NOMO-1 treated with DMSO at 0.1 percent for 48 hours (cell line): ENCODE data around the gene OR6Q1.
"Not testable (repeated sequence)": the region's sequence is repeated elsewhere in the genome, so short reads cannot be mapped to it uniquely, and the experiment has no call there.

Source experiments
- DNase-seq: peaks from one replicate; lab custom pipeline; 2025; ENCODE audit not compliant: unreplicated experiment; lab: John Stamatoyannopoulos, UW

OR6Q1 gene, protein sequence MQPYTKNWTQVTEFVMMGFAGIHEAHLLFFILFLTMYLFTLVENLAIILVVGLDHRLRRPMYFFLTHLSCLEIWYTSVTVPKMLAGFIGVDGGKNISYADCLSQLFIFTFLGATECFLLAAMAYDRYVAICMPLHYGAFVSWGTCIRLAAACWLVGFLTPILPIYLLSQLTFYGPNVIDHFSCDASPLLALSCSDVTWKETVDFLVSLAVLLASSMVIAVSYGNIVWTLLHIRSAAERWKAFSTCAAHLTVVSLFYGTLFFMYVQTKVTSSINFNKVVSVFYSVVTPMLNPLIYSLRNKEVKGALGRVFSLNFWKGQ

DNA sequence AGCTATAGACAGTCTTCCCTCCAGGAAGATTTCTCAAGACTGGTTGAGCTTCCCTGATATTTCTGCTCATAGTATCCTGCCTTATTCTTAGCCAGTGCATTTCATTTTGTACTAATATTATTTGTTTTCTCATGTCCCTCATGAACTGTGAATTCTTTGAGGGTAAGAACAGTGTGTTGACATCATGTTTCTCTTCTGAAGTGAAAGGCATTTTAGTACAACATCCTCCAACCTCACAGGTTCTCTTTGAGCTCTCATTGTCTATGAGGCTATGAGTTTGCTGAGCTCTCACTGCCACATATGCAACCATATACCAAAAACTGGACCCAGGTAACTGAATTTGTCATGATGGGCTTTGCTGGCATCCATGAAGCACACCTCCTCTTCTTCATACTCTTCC is at the start of gene OR6Q1:
Gene OR6Q1, plus strand, starts transcription at position 301 of the 400 bp plus-strand sequence. Its CDS starts 0 bp downstream, at position 301.
- no peak for DNase-seq

DNA sequence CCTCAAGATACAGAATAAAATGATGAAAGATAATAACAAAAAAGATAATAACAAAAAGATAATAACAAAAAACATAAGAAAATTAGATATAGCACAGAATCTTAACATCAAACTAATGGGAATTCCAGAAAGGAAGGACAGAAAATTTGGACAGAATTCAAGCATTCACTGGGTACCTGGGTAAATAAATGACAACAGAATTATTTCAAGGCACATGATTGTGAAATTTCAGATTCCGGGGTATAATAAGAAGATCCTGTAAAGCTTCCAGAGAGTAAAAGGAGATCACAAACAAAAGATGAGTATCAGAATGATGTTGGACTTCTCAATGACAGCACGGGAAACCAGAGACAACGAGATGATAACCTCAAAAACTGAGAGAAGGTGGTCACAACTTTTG is 49.2 kb upstream of the OR6Q1 start:
- no peak for DNase-seq

DNA sequence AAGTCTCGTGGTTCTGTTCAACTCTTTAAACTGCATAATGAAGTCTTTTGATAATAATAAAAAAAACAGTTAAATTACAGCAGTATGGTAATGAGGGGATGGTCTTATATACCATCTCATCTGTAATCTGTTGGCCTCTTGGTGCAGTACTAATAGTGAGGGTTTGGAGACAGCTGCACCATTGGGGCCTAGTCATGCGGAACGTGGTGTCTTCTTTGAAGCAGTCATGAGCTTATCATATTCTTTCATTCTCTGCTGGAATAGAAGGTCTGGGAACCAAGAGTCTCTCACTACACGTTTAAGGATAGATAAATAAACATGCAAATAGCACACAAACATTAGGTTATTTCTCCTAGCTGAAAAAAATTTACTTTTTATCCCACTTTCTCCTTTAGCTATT is 48.0 kb upstream of the OR6Q1 start:
- no peak for DNase-seq

DNA sequence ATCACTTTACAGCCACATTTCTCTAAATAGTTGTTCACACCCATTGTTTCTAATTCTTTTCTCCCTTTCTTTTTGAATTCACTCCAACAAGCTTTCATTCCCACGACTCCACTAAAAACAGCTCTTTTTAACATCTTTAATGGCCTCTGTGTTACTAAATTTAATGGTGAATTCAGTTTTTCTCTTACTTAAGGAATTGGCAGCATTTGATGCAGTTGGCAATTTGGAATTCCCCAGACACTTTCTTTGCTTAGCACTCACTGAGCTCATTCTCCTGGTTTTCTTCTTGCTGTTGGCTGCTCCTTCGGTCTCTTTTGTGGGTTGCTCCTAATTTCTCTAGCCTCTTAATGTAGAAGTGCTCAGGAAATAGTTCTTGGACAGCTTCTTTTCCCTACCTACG is 47.6 kb upstream of the OR6Q1 start:
- DNase-seq: no peak

DNA sequence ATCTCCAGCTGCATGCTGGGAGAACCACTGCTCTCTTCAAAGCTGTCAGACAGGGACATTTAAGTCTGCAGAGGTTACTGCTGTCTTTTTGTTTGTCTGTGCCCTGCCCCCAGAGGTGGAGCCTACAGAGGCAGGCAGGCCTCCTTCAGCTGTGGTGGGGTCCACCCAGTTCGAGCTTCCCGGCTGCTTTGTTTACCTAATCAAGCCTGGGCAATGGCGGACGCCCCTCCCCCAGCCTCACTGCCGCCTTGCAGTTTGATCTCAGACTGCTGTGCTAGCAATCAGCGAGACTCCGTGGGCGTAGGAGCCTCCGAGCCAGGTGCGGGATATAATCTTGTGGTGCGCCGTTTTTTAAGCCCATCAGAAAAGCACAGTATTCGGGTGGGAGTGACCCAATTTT is 31.2 kb upstream of the OR6Q1 start:
- not testable (repeated sequence) for DNase-seq

DNA sequence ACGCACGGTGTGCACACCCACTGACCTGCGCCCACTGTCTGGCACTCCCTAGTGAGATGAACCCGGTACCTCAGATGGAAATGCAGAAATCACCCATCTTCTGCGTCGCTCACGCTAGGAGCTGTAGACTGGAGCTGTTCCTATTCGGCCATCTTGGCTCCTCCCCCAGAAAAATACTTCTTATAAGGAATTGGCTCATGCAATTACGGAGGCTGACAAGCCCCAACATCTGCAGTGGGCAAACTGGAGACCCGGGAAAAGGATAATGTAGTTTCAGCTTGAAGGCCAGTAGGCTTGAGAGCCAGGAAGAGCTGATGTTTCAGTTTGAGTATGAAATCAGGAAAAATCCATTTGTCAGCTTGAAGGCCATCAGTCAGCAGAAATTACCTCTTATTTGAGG is 30.7 kb upstream of the OR6Q1 start:
- DNase-seq: not testable (repeated sequence)

DNA sequence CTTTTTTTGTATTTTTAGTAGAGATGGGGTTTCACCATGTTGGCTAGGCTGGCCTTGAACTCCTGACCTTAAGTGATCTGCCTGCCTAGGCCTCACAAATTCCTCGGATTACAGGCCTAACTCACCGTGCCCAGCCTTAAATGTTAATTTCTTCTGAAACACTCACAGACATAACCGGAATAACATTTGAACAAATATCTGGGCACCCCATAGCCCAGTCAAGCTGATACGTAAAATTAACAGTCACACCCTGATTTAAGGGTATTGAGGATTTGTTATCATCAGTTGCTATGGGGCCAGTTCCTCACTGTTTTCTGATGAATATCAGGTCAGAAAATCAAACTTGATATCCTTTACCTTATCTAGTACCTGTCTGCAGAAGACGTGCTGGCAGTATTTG is 30.1 kb upstream of the OR6Q1 start:
- no peak for DNase-seq

DNA sequence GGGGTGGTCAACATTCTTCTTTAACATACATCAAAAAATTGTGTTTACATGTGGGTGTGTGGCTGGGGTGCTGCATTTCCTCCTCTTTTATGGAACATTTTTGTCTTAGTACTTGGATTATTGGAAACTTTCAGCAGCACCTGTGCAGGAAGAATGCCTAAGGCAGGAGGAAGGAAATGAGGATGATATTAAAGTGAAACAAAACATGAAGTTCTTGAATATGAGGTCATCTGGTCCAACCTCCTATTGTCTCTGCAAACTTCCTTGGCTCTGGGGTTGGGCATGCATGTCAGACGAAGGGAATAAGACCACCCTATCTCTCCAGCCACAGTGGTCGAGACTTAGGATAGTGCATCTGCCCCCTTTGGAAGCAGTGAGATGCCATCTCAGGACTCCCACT is 27.7 kb upstream of the OR6Q1 start:
- no peak for DNase-seq

DNA sequence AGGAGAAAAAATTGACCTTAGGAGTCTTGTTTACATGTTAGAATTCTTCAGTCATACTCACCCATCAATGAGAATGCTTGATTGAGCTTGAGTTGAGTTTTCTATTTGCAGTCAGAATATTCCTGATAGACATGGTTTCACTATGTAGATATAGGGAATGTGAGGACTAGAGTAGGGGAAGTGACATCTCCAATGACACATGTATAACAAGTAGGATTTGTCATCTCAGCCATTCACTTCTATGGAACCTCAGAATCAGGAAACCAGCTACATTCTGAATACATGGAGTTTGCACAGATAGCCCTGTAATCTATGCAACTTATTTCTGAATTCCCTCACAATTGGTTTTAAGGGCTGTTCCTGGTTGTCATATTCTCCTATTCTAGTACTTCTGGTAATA is 27.2 kb upstream of the OR6Q1 start:
- no peak for DNase-seq

DNA sequence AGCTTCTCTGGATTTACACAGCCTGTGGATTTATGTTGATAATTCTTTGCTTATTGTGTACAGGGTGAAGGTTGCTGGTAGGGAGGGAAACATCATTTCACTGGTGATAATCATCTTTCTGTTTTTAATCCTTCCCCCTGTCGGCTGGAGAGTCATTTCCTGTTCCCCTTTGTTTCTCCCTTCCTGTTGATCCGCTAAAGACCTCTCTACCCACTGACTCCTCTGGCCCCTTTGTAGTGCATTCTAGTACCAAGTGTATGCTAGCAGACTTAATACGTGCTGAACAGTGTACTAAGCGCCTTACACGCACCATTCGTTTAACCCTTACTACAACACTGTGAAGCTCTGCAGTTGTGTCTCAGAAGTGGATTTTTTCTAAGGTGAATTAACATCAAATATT is 26.1 kb upstream of the OR6Q1 start:
- no peak for DNase-seq

DNA sequence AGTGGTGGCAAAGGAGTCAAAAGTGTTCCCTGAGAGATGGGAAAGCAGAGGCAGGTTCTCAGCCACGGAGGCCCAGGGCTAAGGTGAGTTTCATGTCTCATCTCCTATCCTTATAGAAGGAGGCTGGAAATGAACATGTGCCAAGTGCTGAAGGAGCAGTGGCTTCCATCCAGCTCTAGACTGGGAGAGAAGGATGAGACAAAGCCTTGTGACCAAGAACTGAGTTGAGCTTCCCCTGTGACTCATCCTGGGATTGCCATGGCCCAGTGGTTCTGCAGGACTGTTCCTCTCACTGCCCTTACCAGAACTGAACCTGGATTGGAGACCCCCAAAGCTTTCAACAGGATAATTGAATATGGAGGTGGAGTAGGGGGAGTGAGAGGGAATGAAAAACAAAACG is 23.8 kb upstream of the OR6Q1 start:
- DNase-seq: no peak

DNA sequence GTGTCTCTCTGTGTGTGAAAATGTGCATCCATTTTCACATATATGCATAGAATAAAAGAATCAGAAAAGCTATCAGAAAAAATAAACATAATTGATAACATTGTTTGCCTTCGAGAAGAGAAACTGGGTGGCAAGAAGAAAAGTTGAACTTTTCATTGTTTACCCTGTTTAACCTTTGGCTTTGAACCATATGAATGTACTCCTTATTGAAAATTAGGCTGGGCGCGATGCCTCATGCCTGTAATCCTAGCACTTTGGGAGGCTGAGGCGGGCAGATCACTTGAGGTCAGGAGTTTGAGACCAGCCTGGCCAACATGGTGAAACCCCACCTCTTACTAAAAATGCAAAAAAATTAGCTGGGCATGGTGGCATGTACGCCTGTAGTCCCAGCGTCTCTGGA is 19.0 kb upstream of the OR6Q1 start:
- DNase-seq: no peak

DNA sequence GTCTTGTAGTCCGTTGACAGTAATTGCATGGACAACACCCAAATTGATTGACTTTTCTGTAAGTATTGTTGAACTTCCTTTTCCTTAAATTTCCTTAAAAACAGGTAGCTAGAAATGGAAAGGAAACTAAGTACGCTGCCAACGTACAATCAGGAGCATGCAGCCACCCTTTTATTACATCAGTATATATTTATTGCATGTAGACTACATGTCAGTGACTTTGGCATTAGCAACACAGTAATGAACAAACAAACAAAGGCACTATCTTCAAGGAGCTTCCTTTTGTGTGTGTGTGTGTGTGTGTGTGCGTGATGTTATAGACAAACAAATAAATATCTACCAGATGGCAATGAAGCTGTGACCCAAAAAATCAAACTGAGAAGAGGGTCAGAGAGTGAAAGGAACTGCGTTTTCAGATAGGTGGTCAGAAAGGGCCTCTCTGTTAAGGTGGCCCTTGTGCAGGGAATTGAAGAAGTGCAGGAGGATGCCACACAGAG is 7.3 kb upstream of the OR6Q1 start, which contains the start of gene OR9Q1:
Gene OR9Q1, plus strand, starts transcription at position 447 of the 497 bp plus-strand sequence. CDS start 155,564 bp downstream, outside the sequence.
- no peak for DNase-seq

DNA sequence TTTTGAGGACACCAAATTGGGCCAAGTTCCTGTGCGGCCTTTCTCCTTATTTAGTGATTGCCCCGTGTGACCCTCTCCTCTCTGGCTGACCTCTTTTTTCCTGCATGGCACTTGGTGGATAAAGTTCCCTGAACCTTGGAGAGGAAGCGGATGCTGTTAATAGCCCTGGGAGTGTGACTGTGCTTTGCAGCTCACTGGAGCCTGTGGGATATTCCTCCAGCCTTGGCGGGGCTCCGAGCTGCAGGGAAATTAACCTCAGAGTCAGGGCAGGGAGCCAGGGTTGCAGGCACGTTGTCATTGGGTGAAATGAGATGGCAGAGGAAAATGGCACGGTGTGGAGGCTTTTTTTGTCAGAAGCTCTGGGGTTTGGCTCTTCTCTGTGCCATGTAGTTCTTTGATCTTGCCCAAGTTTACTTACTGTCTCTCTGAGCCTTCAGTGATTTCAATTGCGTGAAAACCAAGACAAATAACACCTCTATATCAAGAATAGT is 6.1 kb upstream of the OR6Q1 start:
- DNase-seq: no peak

DNA sequence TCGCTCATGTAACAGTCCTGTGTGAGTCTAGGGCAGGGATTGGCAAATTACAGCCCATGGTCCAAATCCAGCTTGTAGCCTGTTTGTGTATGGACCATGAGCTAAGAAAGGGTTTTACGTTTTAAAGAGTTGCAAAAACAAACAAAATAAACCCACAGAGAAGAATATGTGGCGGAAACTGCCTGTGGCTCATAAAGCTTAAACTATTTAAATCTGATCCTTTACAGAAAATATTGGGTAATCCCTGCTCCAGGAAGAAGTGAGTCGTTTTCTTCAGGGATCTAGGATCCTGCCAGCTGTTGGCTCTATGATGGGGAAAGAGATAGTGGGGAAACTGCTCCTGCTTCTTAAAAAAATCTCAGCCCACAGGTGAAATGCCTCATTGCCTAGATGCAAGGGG is 3.4 kb upstream of the OR6Q1 start:
- no peak for DNase-seq

DNA sequence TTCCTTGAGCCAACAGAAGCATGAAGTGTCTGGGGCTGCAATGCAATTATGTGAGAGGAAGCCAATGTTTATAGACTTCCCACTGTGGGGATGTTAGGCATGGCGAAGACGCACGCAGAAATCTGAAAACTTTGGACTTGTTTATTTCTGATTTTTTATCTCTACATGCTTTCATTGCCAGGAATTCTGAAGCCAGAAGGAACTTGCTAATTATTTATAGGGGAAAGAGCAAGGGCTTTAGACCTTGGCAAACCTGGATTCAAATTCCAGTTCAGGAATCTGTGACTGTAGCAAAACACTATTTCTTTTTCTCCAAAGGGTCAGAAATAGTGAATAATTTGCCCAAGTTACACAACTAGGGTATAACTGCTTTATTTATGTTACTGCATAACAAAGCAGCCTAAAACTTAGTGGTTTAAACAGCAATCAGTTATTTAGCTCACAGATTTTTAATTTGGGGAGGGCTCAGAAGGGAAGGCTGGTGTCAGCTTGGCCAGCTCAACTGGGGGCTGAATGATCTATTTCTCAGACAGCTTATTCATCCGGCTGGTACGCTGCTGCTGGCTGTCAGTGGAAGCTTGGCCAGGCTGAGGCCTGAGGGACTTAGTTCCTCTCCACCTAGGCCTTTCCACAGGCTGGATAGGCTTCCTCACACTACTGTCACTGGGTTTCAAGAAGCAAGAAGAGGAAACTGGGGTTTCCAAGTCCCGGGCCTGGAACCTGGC is 1.9 kb upstream of the OR6Q1 start:
- peak; percentile 7 for DNase-seq

DNA sequence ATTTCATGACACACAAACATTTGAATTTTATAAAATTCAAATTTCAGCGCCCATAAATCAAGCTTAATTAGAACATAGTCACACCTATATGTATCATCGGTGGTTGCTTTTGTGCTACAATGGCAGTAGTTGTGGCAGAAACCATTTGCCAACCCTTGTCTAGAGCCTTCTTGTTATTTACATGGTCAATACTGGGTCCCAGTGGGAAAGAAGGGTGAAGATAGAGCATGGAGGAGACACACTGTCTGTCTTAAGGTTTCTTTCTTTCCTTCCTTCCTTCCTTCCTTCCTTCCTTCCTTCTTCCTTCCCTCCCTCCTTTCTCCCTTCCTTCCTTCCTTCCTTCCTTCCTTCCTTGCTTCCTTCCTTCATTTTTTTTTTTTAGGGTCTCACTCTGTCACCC is 3.7 kb downstream of the OR6Q1 start:
- no peak for DNase-seq

DNA sequence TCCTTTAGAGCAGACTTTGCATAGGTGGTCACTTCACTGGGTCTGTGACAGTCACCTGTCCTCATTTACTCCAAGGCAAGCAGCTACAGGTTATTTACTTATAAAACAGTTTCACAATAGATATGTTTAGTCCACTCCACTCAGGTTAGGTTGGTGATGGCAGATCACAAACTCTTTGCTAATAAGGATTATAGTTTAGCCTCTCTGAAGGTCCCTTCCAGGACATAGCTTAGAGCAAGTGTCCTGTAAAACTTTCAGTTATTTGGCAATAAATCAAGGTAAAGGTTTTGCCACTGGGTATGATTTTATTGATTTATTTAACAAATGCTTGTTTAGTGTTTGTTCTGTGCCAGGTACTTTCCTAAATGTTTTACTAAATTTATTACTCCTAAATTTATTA is 8.8 kb downstream of the OR6Q1 start:
- no peak for DNase-seq

DNA sequence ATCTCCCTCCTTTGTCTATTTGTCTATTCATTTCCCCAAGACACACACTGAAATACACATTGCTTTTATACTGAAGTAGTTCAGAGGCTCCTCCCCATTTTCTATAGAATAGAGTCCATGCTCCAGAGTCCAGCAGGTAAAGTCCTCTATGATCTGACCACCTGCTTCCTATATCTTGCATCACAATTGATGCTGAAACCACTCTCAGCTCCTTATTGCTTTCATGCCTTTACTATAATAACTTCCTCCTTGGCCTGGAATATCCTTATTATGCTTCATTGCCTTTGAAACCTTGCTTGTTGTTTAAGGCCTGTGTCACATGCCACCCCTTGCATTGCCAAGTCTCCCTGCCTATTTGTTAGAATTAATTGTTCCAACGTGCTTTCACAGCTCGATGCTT is 12.6 kb downstream of the OR6Q1 start:
- DNase-seq: no peak

DNA sequence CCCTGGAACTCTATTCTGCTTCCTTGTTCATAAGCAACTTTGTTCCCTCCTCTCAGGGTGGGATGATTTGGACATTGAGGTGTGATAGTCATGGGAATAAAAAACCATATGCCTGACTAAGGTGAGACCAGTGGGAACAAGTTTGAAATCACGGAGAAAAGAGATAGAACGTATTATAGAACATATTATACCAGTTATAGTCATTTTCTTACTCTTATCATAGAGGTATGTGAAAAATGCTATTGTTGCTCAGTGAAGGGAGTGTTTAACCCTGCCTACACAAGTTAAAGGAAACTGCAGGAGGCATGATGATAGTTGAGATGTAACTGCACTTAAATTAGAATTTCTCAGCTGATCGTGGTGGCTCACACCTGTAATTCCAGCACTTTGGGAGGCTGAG is 15.5 kb downstream of the OR6Q1 start:
- DNase-seq: no peak

DNA sequence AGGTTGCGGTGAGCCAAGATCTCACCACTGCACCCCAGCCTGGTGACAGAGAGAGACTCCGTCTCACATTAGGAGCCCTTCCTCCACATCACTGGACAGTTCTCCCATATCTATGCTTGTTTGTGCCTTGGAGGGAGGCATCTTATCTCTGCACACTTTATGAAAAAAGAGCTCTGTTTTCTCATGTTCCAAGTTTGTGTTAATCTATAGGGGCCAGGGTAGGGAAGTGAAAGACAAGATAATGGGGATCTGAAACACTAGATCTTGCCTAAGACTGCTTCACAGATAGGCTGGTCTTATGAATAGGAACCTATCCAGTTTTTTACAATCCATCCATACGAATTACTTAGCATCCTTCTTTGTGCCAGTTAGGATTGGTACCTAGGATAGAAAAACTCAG is 17.1 kb downstream of the OR6Q1 start:
- DNase-seq: no peak

DNA sequence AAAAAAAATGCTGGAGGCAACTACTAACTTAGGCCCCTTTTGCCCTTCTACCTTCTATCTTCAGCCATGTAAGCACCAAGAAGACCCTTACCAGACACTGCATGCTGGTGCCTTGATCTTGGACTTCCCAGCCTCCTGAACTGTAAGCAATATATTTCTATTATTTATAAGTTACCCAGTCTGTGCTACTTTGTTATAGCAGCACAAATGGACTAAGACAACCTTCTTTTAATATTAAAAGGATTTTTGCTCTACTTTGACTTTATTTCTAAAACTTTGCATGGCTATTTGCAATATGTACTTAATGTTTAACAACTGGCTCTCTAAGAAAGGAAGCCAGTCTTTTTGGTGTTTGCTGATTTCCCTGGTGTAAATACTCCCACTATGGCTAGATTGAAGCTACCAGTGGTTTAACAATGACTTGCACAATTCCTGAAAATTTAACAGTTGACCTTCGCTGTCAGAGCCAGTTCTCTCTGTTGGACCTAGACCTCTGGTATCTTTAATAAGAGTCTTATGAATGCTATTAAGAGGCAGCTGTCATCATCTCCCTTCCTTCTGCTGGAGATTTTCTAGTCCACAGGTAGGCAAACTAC is 25.2 kb downstream of the OR6Q1 start:
- no peak for DNase-seq
